Muscle layer of duodenum (tissue), 2 donors: ENCODE results near the gene DUSP6.

Experiments used
- H3K27ac ChIP-seq: one replicate; pipeline ENCODE4 v1.7.0; 2013; ENCODE audit warnings: mild to moderate bottlenecking, low read length
- H3K27me3 ChIP-seq: one replicate; pipeline ENCODE4 v1.7.0; 2013; ENCODE audit warnings: low read depth, mild to moderate bottlenecking, control low read depth, low read length
- H3K36me3 ChIP-seq, 2 donors: one replicate each; pipeline ENCODE4 v1.7.0; 2013; ENCODE audit warnings: low read length in 2 of 2, control low read depth in 1 of 2, mild to moderate bottlenecking in 1 of 2; ENCODE audit not compliant: insufficient read depth in 2 of 2, control insufficient read depth in 1 of 2
- H3K4me1 ChIP-seq, 2 donors: one replicate each; pipeline ENCODE4 v1.7.0; 2013; ENCODE audit warnings: low read length in 2 of 2, mild to moderate bottlenecking in 2 of 2, control low read depth in 1 of 2, moderate library complexity in 1 of 2; ENCODE audit not compliant: insufficient read depth in 2 of 2, control insufficient read depth in 1 of 2
- H3K4me3 ChIP-seq, 2 donors: one replicate each; pipeline ENCODE4 v1.7.0; 2013; ENCODE audit warnings: low read length in 2 of 2, low read depth in 1 of 2, mild to moderate bottlenecking in 1 of 2
- H3K9me3 ChIP-seq, 2 donors: one replicate each; pipeline ENCODE4 v1.7.0; 2013; ENCODE audit warnings: low read length in 2 of 2, control low read depth in 1 of 2, mild to moderate bottlenecking in 1 of 2; ENCODE audit not compliant: control insufficient read depth in 1 of 2
- donor health status: healthy.

DUSP6 gene

DNA sequence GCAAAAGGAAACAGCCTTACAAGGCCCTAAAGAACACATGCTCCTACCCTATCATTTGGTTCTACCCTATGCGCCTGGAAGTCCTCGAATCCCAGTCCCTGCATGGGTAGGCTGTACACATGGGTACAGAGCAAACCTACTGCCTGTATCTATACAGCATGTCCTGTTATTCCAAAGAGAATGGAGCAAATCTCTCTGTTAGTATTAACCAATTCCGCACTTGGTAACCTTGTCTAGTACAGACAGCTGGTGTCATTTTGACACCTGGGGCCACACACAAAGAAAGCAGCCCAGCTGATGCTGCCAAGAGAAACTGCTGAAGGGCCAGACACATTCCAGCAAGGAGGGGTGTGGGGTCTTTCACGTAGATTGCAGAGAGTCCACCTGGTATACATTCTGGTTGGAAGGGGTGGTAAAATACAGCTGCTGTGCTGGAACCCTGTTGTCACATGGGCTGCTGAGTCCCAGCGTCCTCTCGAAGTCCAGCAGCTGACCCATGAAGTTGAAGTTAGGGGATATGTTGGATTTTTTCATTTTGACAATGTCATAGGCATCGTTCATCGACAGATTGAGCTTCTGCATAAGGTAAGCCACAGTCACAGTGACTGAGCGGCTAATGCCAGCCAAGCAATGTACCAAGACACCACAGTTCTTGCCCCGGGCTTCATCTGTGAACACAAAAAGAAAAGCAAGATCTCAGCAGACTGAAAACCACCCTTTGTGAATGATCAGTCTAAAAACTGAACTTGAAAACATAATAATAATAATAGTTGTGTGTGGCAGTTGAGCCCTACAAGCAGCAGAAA lies 3.2 kb downstream of the DUSP6 start:
- Histone ChIP-seq H3K27me3 (no peaks in the 10 kb centered on the region), H3K27ac (peak overlapping the region; percentile 98), H3K9me3 (no peaks in the 10 kb centered on the region), H3K4me3 (peak overlapping the region; percentile 59 to 98), H3K36me3 (peaks cover 15 to 17% of the 10 kb centered on the region in 2 donors), H3K4me1 (peaks cover 27 to 30% of the 10 kb centered on the region in 2 donors)

DNA sequence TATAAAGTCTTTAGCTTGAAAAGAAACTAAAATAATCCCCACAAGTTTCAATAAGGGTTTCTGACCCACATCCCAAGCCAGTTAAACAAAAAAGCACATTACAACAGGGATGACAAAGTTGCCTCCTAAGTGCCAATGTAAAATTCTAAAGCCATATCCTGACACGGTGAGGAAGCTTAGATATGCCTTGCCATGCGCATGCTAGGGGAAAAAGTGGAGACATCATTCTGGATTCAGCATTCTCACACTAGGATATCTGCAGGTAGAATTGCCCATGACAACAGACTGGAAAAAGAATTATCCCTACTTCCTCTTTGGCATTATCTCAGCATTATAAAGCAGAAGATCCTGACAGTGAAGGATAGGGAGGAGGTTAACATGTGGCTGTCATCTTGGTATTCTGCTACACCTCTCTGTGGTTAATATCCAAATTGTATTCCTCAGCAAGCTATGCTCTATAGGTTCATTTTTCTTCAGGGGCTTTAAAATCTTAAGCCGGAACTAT lies 4.9 kb downstream of the DUSP6 start:
- Histone ChIP-seq H3K27me3 (no peaks in the 10 kb centered on the region), H3K4me3 (peak overlapping the region; percentile 13 to 40), H3K9me3 (no peaks in the 10 kb centered on the region), H3K4me1 (peaks cover 27 to 30% of the 10 kb centered on the region in 2 donors), H3K27ac (peak overlapping the region; percentile 79), H3K36me3 (peaks cover 11 to 17% of the 10 kb centered on the region in 2 donors)

DNA sequence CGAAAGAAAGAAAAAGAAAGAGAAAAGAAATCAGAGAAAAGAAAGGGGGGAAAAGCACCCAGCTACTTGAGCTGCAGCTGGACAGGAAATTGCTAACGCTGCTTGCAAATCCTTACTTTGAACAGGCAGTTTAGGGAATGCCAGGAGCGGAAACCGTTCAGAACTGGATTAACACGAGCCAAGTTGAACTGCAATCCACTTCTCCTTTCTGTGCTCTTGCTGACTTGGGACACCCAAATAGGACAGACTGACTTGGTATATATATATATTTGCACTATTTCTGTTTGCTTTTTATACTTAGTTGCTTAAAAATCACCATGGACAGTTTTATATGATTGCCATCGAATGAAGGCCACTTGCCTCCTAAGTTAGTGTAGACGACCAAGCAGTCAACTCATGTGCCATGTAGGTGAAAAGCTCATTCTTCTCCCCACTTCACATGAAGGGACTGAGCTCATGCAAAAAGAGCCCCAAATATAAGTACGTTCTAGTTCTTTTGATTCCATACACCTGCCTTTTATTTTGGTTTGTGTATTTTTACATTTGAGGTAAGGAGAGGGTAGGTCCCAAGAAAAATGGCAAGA lies 5.5 kb downstream of the DUSP6 start:
- Histone ChIP-seq H3K27ac (peak overlapping the region; percentile 79), H3K9me3 (no peaks in the 10 kb centered on the region), H3K27me3 (no peaks in the 10 kb centered on the region), H3K36me3 (peaks cover 11 to 17% of the 10 kb centered on the region in 2 donors), H3K4me1 (peaks cover 27 to 30% of the 10 kb centered on the region in 2 donors), H3K4me3 (peak overlapping the region; percentile 13 to 40)

DNA sequence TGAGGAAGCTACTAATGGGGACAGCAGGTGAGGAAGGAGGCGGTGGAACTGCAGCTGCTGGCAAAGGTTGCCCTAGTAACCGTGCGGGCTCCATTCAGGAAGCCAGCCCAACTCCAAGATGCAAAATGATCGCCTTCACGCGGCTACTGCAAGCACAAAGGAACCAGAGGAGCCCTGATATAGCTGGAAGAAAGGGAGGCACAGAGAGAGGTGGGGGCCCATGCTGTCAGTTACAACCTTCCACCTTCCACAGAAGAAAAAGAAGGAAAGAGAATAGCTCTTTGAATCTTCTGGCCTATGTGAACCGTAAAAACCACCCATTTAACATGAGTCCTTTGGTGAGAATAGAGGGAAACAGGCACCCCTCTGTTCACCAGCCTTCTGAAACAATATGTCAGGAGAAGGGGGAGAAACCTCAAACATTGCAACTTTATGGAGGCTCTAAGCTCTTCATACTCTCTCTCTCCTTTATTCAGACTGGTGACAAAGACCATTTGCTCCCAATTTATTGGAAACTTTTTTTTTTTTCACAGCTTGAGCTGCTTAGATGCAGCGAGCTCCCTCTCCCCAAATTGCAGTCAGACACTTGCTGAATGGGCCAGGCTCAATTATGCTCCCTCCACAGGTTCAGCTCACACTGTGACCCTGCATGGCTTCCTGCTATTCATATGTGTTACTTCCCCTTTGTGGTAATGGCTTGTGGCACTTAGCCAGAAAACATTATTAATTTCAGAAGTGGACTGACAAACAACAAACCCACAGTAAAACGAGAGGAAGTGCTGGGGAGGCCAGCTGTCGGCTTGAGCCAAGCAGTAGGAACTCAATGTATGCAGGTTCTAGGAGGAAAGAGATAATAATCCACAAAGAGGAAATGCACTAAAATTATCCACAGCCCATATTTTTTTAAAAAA lies 6.2 kb downstream of the DUSP6 start:
- Histone ChIP-seq H3K9me3 (no peaks in the 10 kb centered on the region), H3K4me3 (peak overlapping the region; percentile 13 to 40), H3K27me3 (no peaks in the 10 kb centered on the region), H3K4me1 (peaks cover 27 to 30% of the 10 kb centered on the region in 2 donors), H3K27ac (peak overlapping the region; percentile 79), H3K36me3 (peaks cover 11 to 17% of the 10 kb centered on the region in 2 donors)

DNA sequence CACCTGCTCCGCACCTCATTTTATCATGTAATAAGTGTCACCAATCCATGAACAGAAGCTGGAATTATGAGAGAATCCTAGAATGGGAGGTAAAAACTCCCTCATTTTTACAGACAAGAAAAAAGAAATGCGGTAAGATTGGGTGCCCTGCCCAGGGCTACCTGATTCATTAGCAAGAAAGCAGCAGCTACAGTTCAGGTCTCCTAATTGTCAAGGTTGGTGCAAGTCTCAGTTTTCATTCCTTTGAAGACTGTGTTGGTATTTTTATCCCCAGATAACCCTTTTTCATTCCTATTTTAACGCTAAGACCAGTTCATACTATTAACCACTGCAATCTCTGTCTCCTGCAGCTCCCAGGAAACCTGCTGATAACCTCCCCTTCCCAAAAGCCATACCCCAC lies 6.9 kb downstream of the DUSP6 start:
- Histone ChIP-seq H3K4me1 (peaks cover 27 to 30% of the 10 kb centered on the region in 2 donors), H3K9me3 (no peaks in the 10 kb centered on the region), H3K27me3 (no peaks in the 10 kb centered on the region), H3K4me3 (no peak overlapping the region), H3K27ac (peak overlapping the region; percentile 79), H3K36me3 (peaks cover 11 to 17% of the 10 kb centered on the region in 2 donors)

DNA sequence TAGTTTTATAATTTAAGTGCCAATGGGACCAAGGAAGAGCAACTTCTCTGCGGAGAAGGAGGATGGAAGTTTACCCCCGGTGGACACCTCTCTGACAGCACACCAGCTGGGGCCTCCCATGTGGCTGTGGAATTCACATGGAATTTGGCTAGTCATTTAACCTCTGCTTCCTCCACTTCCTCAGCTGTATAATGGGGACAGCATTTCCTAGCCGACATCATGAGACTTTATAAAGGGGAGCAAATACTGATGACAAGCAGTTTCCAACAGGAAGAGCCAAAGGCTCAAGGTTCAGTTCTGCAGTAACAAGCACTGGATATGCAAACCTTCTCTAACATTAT lies 7.5 kb downstream of the DUSP6 start:
- Histone ChIP-seq H3K27ac (peak overlapping the region; percentile 79), H3K9me3 (no peaks in the 10 kb centered on the region), H3K4me3 (no peak overlapping the region), H3K36me3 (peaks cover 9 to 17% of the 10 kb centered on the region in 2 donors), H3K4me1 (peaks cover 27 to 30% of the 10 kb centered on the region in 2 donors), H3K27me3 (no peaks in the 10 kb centered on the region)

DNA sequence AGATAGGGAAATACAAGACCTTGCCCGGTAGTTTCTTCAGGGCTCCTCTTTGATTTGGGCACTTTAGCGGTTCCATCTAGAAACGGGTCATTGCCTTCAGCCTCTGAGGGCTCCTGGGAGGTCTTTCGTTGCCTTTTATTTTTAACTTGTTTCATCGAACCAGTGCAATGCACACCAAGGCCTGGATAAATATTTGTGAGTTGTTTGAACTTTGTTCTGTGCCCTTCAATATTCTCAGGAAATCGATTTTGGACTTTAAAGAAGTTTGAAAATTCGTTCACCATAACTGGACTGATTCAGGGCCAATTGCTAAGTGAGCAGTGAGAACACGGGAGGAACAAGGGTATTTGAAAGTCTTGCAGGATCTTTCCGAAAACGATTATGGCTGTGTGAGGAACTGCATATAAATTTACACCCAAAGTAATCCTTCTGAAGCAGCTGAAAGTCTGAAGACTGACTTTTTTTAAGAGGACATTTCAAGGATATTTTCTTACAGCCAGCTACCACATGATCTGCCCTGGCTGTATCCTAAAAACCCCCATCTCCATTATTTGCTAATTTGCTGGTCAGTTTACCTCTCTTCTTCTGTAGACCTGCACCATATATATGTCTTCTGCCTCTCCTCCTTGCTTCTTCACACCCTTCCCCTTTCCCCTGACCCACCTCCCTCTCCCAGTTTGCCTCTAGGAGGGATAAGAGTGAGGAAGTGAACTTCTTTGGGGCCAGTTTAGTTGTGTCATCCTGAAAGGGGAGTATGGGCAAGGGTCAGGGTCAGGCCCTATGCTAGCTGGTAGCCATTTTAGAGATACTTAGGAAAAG lies 8.0 kb downstream of the DUSP6 start:
- no peak overlapping the region for H3K27ac ChIP-seq
- H3K9me3 ChIP-seq: no peaks in the 10 kb centered on the region
- H3K36me3 ChIP-seq: peaks cover 6 to 12% of the 10 kb centered on the region in 2 donors
- H3K4me1 ChIP-seq: peaks cover 27 to 29% of the 10 kb centered on the region in 2 donors
- H3K27me3 ChIP-seq: no peaks in the 10 kb centered on the region
- H3K4me3 ChIP-seq: no peak overlapping the region

DNA sequence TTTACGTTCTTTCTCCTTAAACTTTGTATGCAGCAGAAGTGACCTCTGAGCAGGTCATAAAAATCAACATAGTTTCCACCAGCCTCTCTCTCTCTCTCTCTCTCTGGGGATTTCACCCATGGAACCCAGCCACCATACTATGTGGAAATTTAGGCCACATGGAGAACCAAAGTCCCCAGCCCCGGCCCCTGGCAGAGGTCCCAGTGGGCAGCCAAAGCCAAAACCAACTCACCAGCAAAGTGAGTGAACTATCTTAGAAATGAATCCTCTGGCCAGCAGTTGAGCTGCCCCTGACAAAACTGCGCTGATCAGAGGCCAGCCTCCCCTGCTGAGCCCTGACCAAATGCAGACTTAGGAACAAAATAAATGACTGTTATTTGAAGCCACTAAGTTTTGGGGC lies 9.2 kb downstream of the DUSP6 start:
- peaks cover 0 to under 1% of the 10 kb centered on the region in 2 donors for H3K36me3 ChIP-seq
- H3K4me3 ChIP-seq: no peak overlapping the region
- peaks cover 23 to 27% of the 10 kb centered on the region in 2 donors for H3K4me1 ChIP-seq
- H3K27ac ChIP-seq: no peak overlapping the region
- H3K27me3 ChIP-seq: no peaks in the 10 kb centered on the region
- no peaks in the 10 kb centered on the region for H3K9me3 ChIP-seq

DNA sequence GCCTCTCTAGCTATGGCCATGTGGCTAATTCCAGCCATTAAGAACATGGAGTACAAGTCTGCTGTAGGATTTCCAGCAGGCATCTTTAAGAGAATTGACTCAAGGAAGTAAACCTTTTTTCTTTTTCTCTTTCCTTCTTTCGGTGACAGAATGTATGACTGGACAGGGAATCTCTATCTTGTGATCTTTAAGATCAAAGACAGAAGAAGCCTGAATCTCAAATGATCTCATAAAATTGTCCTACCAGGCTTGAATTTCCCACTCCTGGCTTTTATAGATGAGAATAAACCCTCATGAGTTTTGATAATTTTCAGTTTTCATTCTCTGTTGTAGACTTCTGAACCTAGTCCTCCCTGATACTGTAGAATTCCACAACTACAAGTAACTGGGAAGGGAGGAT lies 11.4 kb downstream of the DUSP6 start:
- H3K27ac ChIP-seq: no peak overlapping the region
- H3K9me3 ChIP-seq: no peaks in the 10 kb centered on the region

DNA sequence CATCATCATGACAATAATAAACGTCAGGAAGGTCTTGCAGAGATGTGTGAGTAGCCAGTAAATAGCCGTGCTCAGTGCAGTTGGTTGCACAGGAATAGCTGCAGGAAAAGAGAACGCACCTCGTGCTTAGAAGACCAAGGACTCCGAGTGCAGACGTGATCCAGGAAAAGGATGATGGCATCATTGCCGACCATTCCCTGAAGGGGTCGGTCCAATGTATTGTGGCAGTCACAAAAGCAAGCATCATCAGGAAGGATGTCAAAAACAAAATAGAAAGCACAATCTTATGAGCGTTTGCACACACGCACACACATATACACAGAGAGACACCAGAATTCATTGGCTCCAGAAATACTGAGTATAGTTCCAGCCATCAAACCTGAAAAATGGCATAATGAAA lies 12.8 kb downstream of the DUSP6 start:
- H3K4me3 ChIP-seq: no peak overlapping the region
- H3K27ac ChIP-seq: no peak overlapping the region
- no peaks in the 10 kb centered on the region for H3K27me3 ChIP-seq
- H3K36me3 ChIP-seq: no peaks in the 10 kb centered on the region
- H3K9me3 ChIP-seq: no peaks in the 10 kb centered on the region
- peaks cover 0 to 1% of the 10 kb centered on the region in 2 donors for H3K4me1 ChIP-seq

More for the DNA sequence above, 11.4 kb downstream of the DUSP6 start:
- Histone ChIP-seq H3K36me3 (no peaks in the 10 kb centered on the region), H3K4me3 (no peak overlapping the region), H3K27me3 (no peaks in the 10 kb centered on the region), H3K4me1 (peaks cover 8 to 11% of the 10 kb centered on the region in 2 donors)
